Measurements from ENCODE around the gene SMIM14. TPM values are rescaled to one million over a fixed set of nuclear protein-coding genes. Genes with fewer than 3 reads are reported as not detected.
A peak's percentile ranks its signal among the peaks of the same experiment; 100 is the strongest.
"Not testable (repeated sequence)": the region's sequence is repeated elsewhere in the genome, so short reads cannot be mapped to it uniquely, and the experiment has no call there.

SMIM14 gene
- total and polyA plus RNA-seq, 4 donors: 28.5 to 72.1 (median 56.3) TPM

DNA sequence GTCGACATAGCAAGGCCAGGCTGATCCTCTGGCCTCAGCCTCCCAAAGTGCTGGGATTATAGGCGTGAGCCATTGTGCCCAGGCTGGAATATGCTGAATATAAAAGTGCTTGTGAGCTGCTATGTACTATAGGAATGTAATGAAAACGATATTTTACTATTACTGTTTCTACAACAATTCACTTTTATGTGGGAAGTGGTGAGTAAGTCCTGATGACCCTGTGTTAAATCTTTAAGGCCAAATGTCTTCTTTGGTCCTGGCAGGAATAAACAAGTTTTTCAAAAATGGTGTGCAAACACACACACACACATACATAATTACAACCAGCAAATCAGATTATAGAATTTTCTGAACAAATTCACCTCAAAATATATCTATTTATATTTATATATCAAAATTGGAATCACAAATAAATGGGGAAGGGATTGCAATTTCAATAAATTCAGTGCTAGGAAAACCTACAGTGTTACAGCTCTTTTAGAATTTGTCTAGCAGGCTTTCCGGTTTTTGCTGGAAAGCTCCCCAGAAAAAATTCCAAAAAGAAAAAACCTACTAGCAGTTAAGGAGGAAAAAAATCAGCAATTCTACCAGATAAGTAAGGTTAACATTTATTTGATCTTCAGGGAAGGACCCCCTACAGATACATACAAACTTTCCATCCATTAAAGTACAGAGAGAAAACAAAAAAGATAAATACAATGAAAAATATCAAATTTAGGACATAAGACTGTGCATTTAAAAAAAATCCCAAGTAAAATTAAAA, 17.9 kb downstream of the SMIM14 start:
- intact Hi-C loops (cut with DNase I): loop anchor here in 1 of 2 donors (5.0 kb wide), 1 partner anchor 93 kb away; the partner anchor contains the start of gene UGDH

DNA sequence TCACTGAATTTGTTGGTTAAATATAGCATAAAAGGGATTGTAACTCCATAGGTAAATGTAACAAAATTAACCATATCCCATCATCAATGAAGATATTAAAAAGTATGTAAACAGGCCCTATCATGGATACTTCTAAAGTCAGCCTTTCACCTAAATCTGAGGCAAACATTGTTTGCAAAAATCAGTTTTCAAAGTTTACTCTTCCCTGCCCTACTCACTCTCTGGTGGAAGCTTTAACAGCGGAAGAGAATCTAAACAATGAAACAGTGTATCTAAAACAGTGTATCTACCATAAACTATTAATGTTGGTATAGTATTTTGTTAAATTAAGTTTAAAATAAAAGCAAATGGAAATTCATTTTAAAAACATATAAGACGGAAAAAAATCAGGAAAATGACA, 21.1 kb downstream of the SMIM14 start:
- Histone ChIP-seq H3K4me3 (ENCODE audit: low read length in 2 of 2) (no peak overlapping the region), H3K27ac (ENCODE audit: low read depth in 1 of 2, low read length in 2 of 2) (no peak overlapping the region), H3K4me1 (ENCODE audit: control insufficient read depth in 1 of 2, insufficient read depth in 2 of 2, low read length in 2 of 2) (peaks cover 2 to 9% of the 10 kb centered on the region in 2 donors), H3K9me3 (ENCODE audit: control insufficient read depth, low read length) (no peaks in the 10 kb centered on the region), H3K27me3 (ENCODE audit: control insufficient read depth in 1 of 2, insufficient read depth in 2 of 2, low read length in 1 of 2) (no peaks in the 10 kb centered on the region), H3K36me3 (ENCODE audit: control insufficient read depth in 1 of 2, insufficient read depth in 2 of 2, low read length in 1 of 2) (no peaks in the 10 kb centered on the region)
- 98% methylated on average over 2 of the region's 2 CpGs for WGBS, 2 donors
- DNase-seq: no peak
- no peak for ATAC-seq (ENCODE audit: low FRiP score)
- intact Hi-C loops (cut with DNase I): no loop called here

More for the DNA sequence above, 17.9 kb downstream of the SMIM14 start:
- H3K4me1 ChIP-seq (ENCODE audit: control insufficient read depth in 1 of 2, insufficient read depth in 2 of 2, low read length in 2 of 2): peaks cover 0 to 3% of the 10 kb centered on the region in 2 donors
- no peaks in the 10 kb centered on the region for H3K9me3 ChIP-seq (ENCODE audit: control insufficient read depth, low read length)
- WGBS, 2 donors: 39 to 44% methylated on average over 4 of the region's 4 CpGs
- no peak overlapping the region for H3K4me3 ChIP-seq (ENCODE audit: low read length in 2 of 2)
- ATAC-seq (ENCODE audit: low FRiP score) (no peak), DNase-seq (no peak)
- no peaks in the 10 kb centered on the region for H3K27me3 ChIP-seq (ENCODE audit: control insufficient read depth in 1 of 2, insufficient read depth in 2 of 2, low read length in 1 of 2)
- peaks cover 0 to under 1% of the 10 kb centered on the region in 2 donors for H3K36me3 ChIP-seq (ENCODE audit: control insufficient read depth in 1 of 2, insufficient read depth in 2 of 2, low read length in 1 of 2)
- peak overlapping the region in 1 of 2 donors; percentile 43 for H3K27ac ChIP-seq (ENCODE audit: low read depth in 1 of 2, low read length in 2 of 2)

- WGBS, 2 donors: 5 to 9% methylated on average over 1 of the region's 1 CpG
- peak overlapping the region in 1 of 2 donors; percentile 10 for H3K4me3 ChIP-seq (ENCODE audit: low read length in 2 of 2)
- H3K4me1 ChIP-seq (ENCODE audit: control insufficient read depth in 1 of 2, insufficient read depth in 2 of 2, low read length in 2 of 2): peaks cover 2 to 12% of the 10 kb centered on the region in 2 donors
- H3K9me3 ChIP-seq (ENCODE audit: control insufficient read depth, low read length): no peaks in the 10 kb centered on the region
- intact Hi-C loops (cut with DNase I): no loop called here
- H3K36me3 ChIP-seq (ENCODE audit: control insufficient read depth in 1 of 2, insufficient read depth in 2 of 2, low read length in 1 of 2): no peaks in the 10 kb centered on the region
- H3K27me3 ChIP-seq (ENCODE audit: control insufficient read depth in 1 of 2, insufficient read depth in 2 of 2, low read length in 1 of 2): no peaks in the 10 kb centered on the region
- DNase-seq (no peak), ATAC-seq (ENCODE audit: low FRiP score) (no peak)
- no peak overlapping the region for H3K27ac ChIP-seq (ENCODE audit: low read depth in 1 of 2, low read length in 2 of 2)
Measured at GRCh38 chr4:39616651-39617050, 22.0 kb downstream of the SMIM14 start.

DNA sequence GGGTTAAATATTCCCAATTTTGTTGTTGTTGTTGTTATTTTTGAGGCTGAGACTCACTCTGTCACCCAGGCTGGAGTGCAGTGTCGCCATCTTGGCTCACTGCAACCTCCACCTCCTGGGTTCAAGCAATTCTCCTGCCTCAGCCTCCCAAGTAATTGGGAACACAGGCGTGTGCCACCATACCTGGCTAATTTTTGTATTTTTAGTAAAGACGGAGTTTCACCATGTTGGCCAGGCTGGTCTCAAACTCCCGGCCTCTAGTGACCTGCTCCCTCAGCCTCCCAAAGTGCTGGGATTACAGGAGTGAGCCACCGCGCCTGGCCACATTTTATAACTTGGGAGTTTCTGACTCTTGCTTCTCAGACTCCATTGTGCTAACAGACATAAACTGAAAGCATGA, 22.6 kb downstream of the SMIM14 start:
- H3K36me3 ChIP-seq (ENCODE audit: control insufficient read depth in 1 of 2, insufficient read depth in 2 of 2, low read length in 1 of 2); ATAC-seq (ENCODE audit: low FRiP score); H3K9me3 ChIP-seq (ENCODE audit: control insufficient read depth, low read length); intact Hi-C loops (cut with DNase I); H3K27me3 ChIP-seq (ENCODE audit: control insufficient read depth in 1 of 2, insufficient read depth in 2 of 2, low read length in 1 of 2); DNase-seq: not testable (repeated sequence)
- Histone ChIP-seq H3K27ac (ENCODE audit: low read depth in 1 of 2, low read length in 2 of 2) (peak overlapping the region; percentile 76 to 82), H3K4me3 (ENCODE audit: low read length in 2 of 2) (peak overlapping the region in 1 of 2 donors; percentile 20), H3K4me1 (ENCODE audit: control insufficient read depth in 1 of 2, insufficient read depth in 2 of 2, low read length in 2 of 2) (peaks cover 2 to 12% of the 10 kb centered on the region in 2 donors)
- 63 to 68% methylated on average over 6 of the region's 6 CpGs for WGBS, 2 donors

GRCh38 chr4:39614487-39615162, 24.0 kb downstream of the SMIM14 start:
- H3K27ac ChIP-seq (ENCODE audit: low read depth in 1 of 2, low read length in 2 of 2): peak overlapping the region; percentile 57 to 63
- H3K9me3 ChIP-seq (ENCODE audit: control insufficient read depth, low read length): no peaks in the 10 kb centered on the region
- peak overlapping the region; percentile 4 to 31 for H3K4me3 ChIP-seq (ENCODE audit: low read length in 2 of 2)
- 46 to 48% methylated on average over 3 of the region's 3 CpGs for WGBS, 2 donors
- intact Hi-C loops (cut with DNase I): no loop called here
- H3K4me1 ChIP-seq (ENCODE audit: control insufficient read depth in 1 of 2, insufficient read depth in 2 of 2, low read length in 2 of 2): peaks cover 2 to 12% of the 10 kb centered on the region in 2 donors
- DNase-seq (no peak), ATAC-seq (ENCODE audit: low FRiP score) (peak; percentile 79)
- no peaks in the 10 kb centered on the region for H3K27me3 ChIP-seq (ENCODE audit: control insufficient read depth in 1 of 2, insufficient read depth in 2 of 2, low read length in 1 of 2)
- H3K36me3 ChIP-seq (ENCODE audit: control insufficient read depth in 1 of 2, insufficient read depth in 2 of 2, low read length in 1 of 2): peaks cover 0 to 1% of the 10 kb centered on the region in 2 donors

DNA sequence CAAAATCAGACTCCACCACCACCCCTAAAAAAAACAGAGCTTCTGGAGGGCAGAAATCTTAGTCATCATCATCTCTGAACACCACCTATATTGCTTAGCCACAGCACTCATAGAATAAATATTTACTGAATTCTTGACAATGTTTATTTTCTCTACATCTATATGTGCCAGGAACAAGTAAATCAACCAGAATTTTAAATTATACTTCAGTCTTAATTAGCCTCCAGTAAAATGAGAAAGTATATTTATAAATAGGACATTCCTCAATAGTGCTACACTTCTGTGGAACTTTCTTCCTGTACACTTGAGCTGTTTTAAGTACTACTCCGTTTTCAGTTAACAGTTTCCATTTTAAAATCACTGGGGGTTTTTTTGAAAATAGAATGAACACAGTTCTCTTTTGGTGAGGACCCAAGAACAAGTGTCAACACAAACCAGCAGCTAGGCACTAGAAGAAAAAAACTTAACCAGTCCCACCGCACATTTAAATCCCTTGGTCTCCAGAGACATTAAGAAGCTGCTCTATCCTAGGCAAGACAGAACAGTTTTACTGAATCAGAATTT, 25.5 kb downstream of the SMIM14 start:
- no peaks in the 10 kb centered on the region for H3K9me3 ChIP-seq (ENCODE audit: control insufficient read depth, low read length)
- peaks cover 0 to 4% of the 10 kb centered on the region in 2 donors for H3K36me3 ChIP-seq (ENCODE audit: control insufficient read depth in 1 of 2, insufficient read depth in 2 of 2, low read length in 1 of 2)
- DNase-seq (no peak), ATAC-seq (ENCODE audit: low FRiP score) (no peak)
- intact Hi-C loops (cut with DNase I): no loop called here
- 3 to 4% methylated on average over 2 of the region's 2 CpGs for WGBS, 2 donors
- H3K27me3 ChIP-seq (ENCODE audit: control insufficient read depth in 1 of 2, insufficient read depth in 2 of 2, low read length in 1 of 2): no peaks in the 10 kb centered on the region
- no peak overlapping the region for H3K4me3 ChIP-seq (ENCODE audit: low read length in 2 of 2)
- H3K27ac ChIP-seq (ENCODE audit: low read depth in 1 of 2, low read length in 2 of 2): peak overlapping the region in 1 of 2 donors; percentile 90
- H3K4me1 ChIP-seq (ENCODE audit: control insufficient read depth in 1 of 2, insufficient read depth in 2 of 2, low read length in 2 of 2): peaks cover 2 to 12% of the 10 kb centered on the region in 2 donors

DNA sequence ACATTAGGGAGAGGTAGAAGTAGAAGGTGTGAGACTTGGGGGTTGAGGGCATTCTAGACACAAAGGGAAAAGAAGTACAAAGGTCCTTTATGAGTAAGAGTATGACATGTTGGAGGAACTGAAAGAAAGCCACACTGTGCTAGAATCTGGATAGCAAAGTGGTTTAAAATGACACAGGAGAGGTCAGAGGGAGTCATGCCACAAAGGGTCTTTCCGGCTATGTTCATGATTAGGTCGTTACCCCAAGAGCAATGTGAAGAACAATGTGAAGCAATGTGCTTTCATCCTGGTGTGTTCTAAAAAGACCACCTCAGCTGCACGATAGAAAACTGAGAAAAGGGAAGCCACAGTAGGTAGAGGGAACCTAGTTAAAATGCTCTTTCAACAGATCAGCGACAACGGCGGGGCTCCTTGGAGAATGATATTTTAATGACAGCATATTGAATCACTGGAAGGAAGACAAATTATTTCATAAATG, 29.2 kb downstream of the SMIM14 start:
- Histone ChIP-seq H3K27ac (ENCODE audit: low read depth in 1 of 2, low read length in 2 of 2) (no peak overlapping the region), H3K27me3 (ENCODE audit: control insufficient read depth in 1 of 2, insufficient read depth in 2 of 2, low read length in 1 of 2) (no peaks in the 10 kb centered on the region), H3K36me3 (ENCODE audit: control insufficient read depth in 1 of 2, insufficient read depth in 2 of 2, low read length in 1 of 2) (peaks cover 0 to 4% of the 10 kb centered on the region in 2 donors), H3K4me1 (ENCODE audit: control insufficient read depth in 1 of 2, insufficient read depth in 2 of 2, low read length in 2 of 2) (peaks cover 2 to 9% of the 10 kb centered on the region in 2 donors), H3K4me3 (ENCODE audit: low read length in 2 of 2) (no peak overlapping the region), H3K9me3 (ENCODE audit: control insufficient read depth, low read length) (no peaks in the 10 kb centered on the region)
- ATAC-seq (ENCODE audit: low FRiP score) (no peak), DNase-seq (no peak)
- 82 to 85% methylated on average over 6 of the region's 6 CpGs for WGBS, 2 donors
- intact Hi-C loops (cut with DNase I): no loop called here

DNA sequence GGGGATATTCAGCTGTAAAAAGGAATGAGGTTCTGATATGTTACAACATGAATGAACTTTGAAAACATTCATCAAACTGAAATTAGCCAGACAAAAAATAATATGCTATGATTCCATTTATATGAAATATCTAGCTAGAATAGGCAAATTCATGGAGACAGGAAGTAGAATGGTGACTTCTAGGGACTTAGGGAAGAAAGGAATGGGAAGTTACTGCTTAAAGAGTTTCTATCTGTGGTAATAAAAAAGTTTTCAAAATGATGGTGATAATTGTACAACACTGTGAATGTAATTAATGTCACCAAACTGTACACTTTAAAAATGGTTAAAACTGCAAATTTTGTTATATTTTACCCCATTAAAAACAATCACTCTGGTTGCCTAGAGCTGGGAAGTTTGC, 30.2 kb downstream of the SMIM14 start:
- intact Hi-C loops (cut with DNase I): no loop called here
- Histone ChIP-seq H3K27me3 (ENCODE audit: control insufficient read depth in 1 of 2, insufficient read depth in 2 of 2, low read length in 1 of 2) (no peaks in the 10 kb centered on the region), H3K4me1 (ENCODE audit: control insufficient read depth in 1 of 2, insufficient read depth in 2 of 2, low read length in 2 of 2) (peaks cover 2 to 7% of the 10 kb centered on the region in 2 donors), H3K9me3 (ENCODE audit: control insufficient read depth, low read length) (no peaks in the 10 kb centered on the region), H3K36me3 (ENCODE audit: control insufficient read depth in 1 of 2, insufficient read depth in 2 of 2, low read length in 1 of 2) (peaks cover 0 to 6% of the 10 kb centered on the region in 2 donors), H3K4me3 (ENCODE audit: low read length in 2 of 2) (no peak overlapping the region), H3K27ac (ENCODE audit: low read depth in 1 of 2, low read length in 2 of 2) (no peak overlapping the region)
- DNase-seq: no peak
- no peak for ATAC-seq (ENCODE audit: low FRiP score)
